ENCODE results near the gene SRP9.

SRP9 gene

GRCh38 chr1:225838793-225839192 is 61.2 kb downstream of the SRP9 start:
- Histone ChIP-seq H3K27ac (ENCODE audit: low read length) (no peak overlapping the region), H3K9me3 (ENCODE audit: insufficient read depth, low read length, severe bottlenecking) (no peaks in the 10 kb centered on the region), H3K4me2 (ENCODE audit: insufficient read depth, low read length) (no peak overlapping the region), H3K27me3 (ENCODE audit: insufficient read depth, low read length, poor library complexity) (no peaks in the 10 kb centered on the region), H3K4me3 (ENCODE audit: low read depth in 1 of 2, low read length in 2 of 2) (no peak overlapping the region), H4K20me1 (ENCODE audit: insufficient read depth, low read length) (no peaks in the 10 kb centered on the region), H3K79me2 (ENCODE audit: insufficient read depth, low read length) (no peaks in the 10 kb centered on the region), H3K36me3 (ENCODE audit: insufficient read depth, low read length) (no peaks in the 10 kb centered on the region), H2AFZ (ENCODE audit: low read depth, low read length) (no peak overlapping the region), H3K4me1 (ENCODE audit: insufficient read depth, low read length) (no peaks in the 10 kb centered on the region), H3K9ac (ENCODE audit: low read depth, low read length) (no peak overlapping the region)
- no peak for TF ChIP-seq CTCF (IDR thresholded peaks at IDR 0.05; ENCODE audit: borderline replicate concordance, extremely low read depth, low read length, poor library complexity, severe bottlenecking)
- no peak for TF ChIP-seq EZH2 (IDR thresholded peaks at IDR 0.05; ENCODE audit: borderline replicate concordance, low read depth, low read length, severe bottlenecking)
- DNase-seq (no peak), ATAC-seq (ENCODE audit: insufficient read depth, low read depth) (no peak)
